MM.1S (cell line): ENCODE data around the gene LHCGR.

Experiments used
- DNase-seq: peaks from one replicate; pipeline ENCODE4 v3.0.0-alpha.2; 2015
- H2AFZ ChIP-seq: fragments of 300-600 bp; sonication (generic); 2 replicates; pipeline ENCODE4 v1.6.0; 2016; ENCODE audit warnings: antibody characterized with exemption, low read length
- H3F3A ChIP-seq: fragments of 300-600 bp; sonication (generic); 2 replicates; pipeline ENCODE4 v1.6.1; 2016; ENCODE audit warnings: mild to moderate bottlenecking, antibody characterized with exemption, low read length, moderate library complexity, mixed read lengths; ENCODE audit not compliant: insufficient read depth
- H3K27ac ChIP-seq: fragments of 300-600 bp; sonication (generic); 2 replicates; pipeline ENCODE4 v1.5.1; 2016; ENCODE audit warnings: mild to moderate bottlenecking, low read length
- H3K27me3 ChIP-seq: fragments of 300-600 bp; sonication (generic); replicated peaks from 2 replicates; pipeline ENCODE4 v1.6.0; 2016; ENCODE audit warnings: low read length; ENCODE audit not compliant: insufficient read depth
- H3K36me3 ChIP-seq: fragments of 300-600 bp; sonication (generic); replicated peaks from 2 replicates; pipeline ENCODE4 v1.6.1; 2016; ENCODE audit warnings: mild to moderate bottlenecking, low read length, mixed read lengths; ENCODE audit not compliant: insufficient read depth
- H3K4me1 ChIP-seq: fragments of 300-600 bp; sonication (generic); 2 replicates; pipeline ENCODE4 v1.6.1; 2016; ENCODE audit warnings: low read length, mixed read lengths
- H3K4me2 ChIP-seq: fragments of 300-600 bp; sonication (generic); 2 replicates; pipeline ENCODE4 v1.6.0; 2016; ENCODE audit warnings: low read depth, low read length
- H3K4me3 ChIP-seq: fragments of 300-600 bp; sonication (generic); 2 replicates; pipeline ENCODE4 v1.5.1; 2016; ENCODE audit warnings: low read length, mixed read lengths
- H3K79me2 ChIP-seq: fragments of 300-600 bp; sonication (generic); 2 replicates; pipeline ENCODE4 v1.6.1; 2016; ENCODE audit warnings: mixed run types, low read length, mixed read lengths
- H3K9ac ChIP-seq: fragments of 300-600 bp; sonication (generic); 2 replicates; pipeline ENCODE4 v1.6.1; 2016; ENCODE audit warnings: low read length, mixed read lengths
- H3K9me2 ChIP-seq: fragments of 300-600 bp; sonication (generic); replicated peaks from 2 replicates; pipeline ENCODE4 v1.6.1; 2016; ENCODE audit warnings: mild to moderate bottlenecking, low read length, mixed read lengths; ENCODE audit not compliant: insufficient read depth
- H3K9me3 ChIP-seq: fragments of 300-600 bp; sonication (generic); replicated peaks from 2 replicates; pipeline ENCODE4 v1.6.1; 2016; ENCODE audit warnings: mild to moderate bottlenecking, low read length, mixed read lengths; ENCODE audit not compliant: insufficient read depth
- H4K20me1 ChIP-seq: fragments of 300-600 bp; sonication (generic); 2 replicates; pipeline ENCODE4 v1.6.1; 2016; ENCODE audit warnings: mild to moderate bottlenecking, low read length, moderate library complexity, mixed read lengths; ENCODE audit not compliant: insufficient read depth
- CTCF ChIP-seq: fragments of 300-600 bp; sonication (generic); IDR thresholded peaks from 2 replicates; pipeline ENCODE4 v1.5.1; 2016; ENCODE audit warnings: antibody characterized with exemption, low read length, mixed read lengths
- EZH2 ChIP-seq: fragments of 300-600 bp; sonication (generic); optimal IDR thresholded peaks from 2 replicates; pipeline ENCODE3; 2017; ENCODE audit warnings: low read depth, mild to moderate bottlenecking, antibody characterized with exemption, low read length, mixed read lengths
- EZH2phosphoT487 ChIP-seq: fragments of 300-600 bp; sonication (generic); IDR thresholded peaks from 2 replicates; pipeline ENCODE4 v1.6.1; 2018; ENCODE audit warnings: antibody characterized with exemption, low read length

LHCGR gene

GRCh38 chr2:48767330-48767729 is 11.8 kb upstream of the LHCGR start:
- Histone ChIP-seq H2AFZ (no peak overlapping the region), H3K4me2 (no peak overlapping the region), H4K20me1 (no peaks in the 10 kb centered on the region), H3K9me2 (no peaks in the 10 kb centered on the region), H3K27ac (no peak overlapping the region), H3K4me1 (no peaks in the 10 kb centered on the region), H3K27me3 (no peaks in the 10 kb centered on the region), H3F3A (no peaks in the 10 kb centered on the region), H3K4me3 (no peak overlapping the region), H3K79me2 (no peaks in the 10 kb centered on the region), H3K9ac (no peak overlapping the region), H3K9me3 (no peaks in the 10 kb centered on the region), H3K36me3 (no peaks in the 10 kb centered on the region)
- DNase-seq: no peak
- no peak for TF ChIP-seq EZH2phosphoT487
- no peak for TF ChIP-seq EZH2
- no peak for TF ChIP-seq CTCF

GRCh38 chr2:48760826-48761225 is 5.3 kb upstream of the LHCGR start:
- Histone ChIP-seq H3K9ac (no peak overlapping the region), H3K27me3 (no peaks in the 10 kb centered on the region), H3K4me3 (no peak overlapping the region), H3F3A (no peaks in the 10 kb centered on the region), H3K79me2 (no peaks in the 10 kb centered on the region), H3K4me2 (no peak overlapping the region), H3K27ac (no peak overlapping the region), H3K9me2 (no peaks in the 10 kb centered on the region), H3K9me3 (no peaks in the 10 kb centered on the region), H2AFZ (no peak overlapping the region), H3K4me1 (no peaks in the 10 kb centered on the region), H3K36me3 (no peaks in the 10 kb centered on the region), H4K20me1 (no peaks in the 10 kb centered on the region)
- no peak for TF ChIP-seq EZH2
- no peak for TF ChIP-seq EZH2phosphoT487
- TF ChIP-seq CTCF: no peak
- DNase-seq: no peak

- Histone ChIP-seq H3F3A (no peaks in the 10 kb centered on the region), H3K4me1 (no peaks in the 10 kb centered on the region)
- TF ChIP-seq EZH2 (no peak), EZH2phosphoT487 (no peak), CTCF (no peak)
Observed at GRCh38 chr2:48759682-48760081, 4.2 kb upstream of the LHCGR start.

More at GRCh38 chr2:48759682-48760081, 4.2 kb upstream of the LHCGR start:
- Histone ChIP-seq H3K79me2 (no peaks in the 10 kb centered on the region), H3K36me3 (no peaks in the 10 kb centered on the region), H3K9me2 (no peaks in the 10 kb centered on the region), H2AFZ (no peak overlapping the region), H3K4me3 (no peak overlapping the region), H3K9ac (no peak overlapping the region), H3K9me3 (no peaks in the 10 kb centered on the region), H4K20me1 (no peaks in the 10 kb centered on the region), H3K27ac (no peak overlapping the region), H3K4me2 (no peak overlapping the region), H3K27me3 (no peaks in the 10 kb centered on the region)
- no peak for DNase-seq
